Measurements from ENCODE around the gene SPRED3. TPM values are rescaled to one million over a fixed set of nuclear protein-coding genes. Genes with fewer than 3 reads are reported as not detected.

Gene SPRED3
- total RNA-seq, 1 experiment from 2014 or later = 5.6 TPM

GRCh38 chr19:38350883-38351282 lies 37.6 kb upstream of the SPRED3 start:
- no TSS peak for BruUV-seq (replicated peaks)
- no peak overlapping the region for H3K4me3 Mint-ChIP-seq (ENCODE audit: unreplicated experiment)
- intact Hi-C loops (cut with micrococcal nuclease) = no loop called here
- no peaks in the 10 kb centered on the region for H3K4me1 Mint-ChIP-seq (ENCODE audit: insufficient read depth, unreplicated experiment)
- H3K36me3 Mint-ChIP-seq (ENCODE audit: insufficient read depth, unreplicated experiment) = no peaks in the 10 kb centered on the region
- DNase-seq (ENCODE audit: unreplicated experiment) = no peak
- ChIA-PET CTCF (interaction anchor here (0.9 kb wide), 1 partner anchor 8 kb away, joined by 4 read pairs; no protein-coding TSS in a partner anchor), POLR2A (interaction anchor here (0.7 to 1.7 kb wide), 2 partner anchors 9 to 14 kb away, joined by 3 to 6 read pairs; no protein-coding TSS in a partner anchor)
- H3K27ac Mint-ChIP-seq (ENCODE audit: low read depth, unreplicated experiment) = no peak overlapping the region
- H3K27me3 Mint-ChIP-seq (ENCODE audit: insufficient read depth, unreplicated experiment) = peaks cover 3% of the 10 kb centered on the region
- H3K9me3 Mint-ChIP-seq (ENCODE audit: unreplicated experiment) = no peaks in the 10 kb centered on the region
- TF ChIP-seq CTCF (IDR thresholded peaks at IDR 0.05; ENCODE audit: unreplicated experiment) = no peak

GRCh38 chr19:38351865-38352395 lies 36.6 kb upstream of the SPRED3 start:
- H3K27me3 Mint-ChIP-seq (ENCODE audit: insufficient read depth, unreplicated experiment) = peaks cover 13% of the 10 kb centered on the region
- H3K36me3 Mint-ChIP-seq (ENCODE audit: insufficient read depth, unreplicated experiment) = no peaks in the 10 kb centered on the region
- no peaks in the 10 kb centered on the region for H3K4me1 Mint-ChIP-seq (ENCODE audit: insufficient read depth, unreplicated experiment)
- no peak overlapping the region for H3K4me3 Mint-ChIP-seq (ENCODE audit: unreplicated experiment)
- H3K9me3 Mint-ChIP-seq (ENCODE audit: unreplicated experiment) = no peaks in the 10 kb centered on the region
- BruUV-seq (replicated peaks) = no TSS peak
- intact Hi-C loops (cut with micrococcal nuclease) = loop anchor here (1.0 kb wide), 1 partner anchor 9 kb away; no protein-coding TSS in a partner anchor
- ChIA-PET POLR2A (interaction anchor here (0.7 to 1.7 kb wide), 3 partner anchors 8 to 51 kb away, joined by 3 to 6 read pairs (median 3); partner anchors contain the start of gene FAM98C), CTCF (interaction anchor here (0.6 to 1.1 kb wide), 2 partner anchors 9 to 10 kb away, joined by 3 to 6 read pairs; no protein-coding TSS in a partner anchor)
- no peak for TF ChIP-seq CTCF (IDR thresholded peaks at IDR 0.05; ENCODE audit: unreplicated experiment)
- no peak for DNase-seq (ENCODE audit: unreplicated experiment)
- H3K27ac Mint-ChIP-seq (ENCODE audit: low read depth, unreplicated experiment) = no peak overlapping the region

- Mint-ChIP-seq H3K27me3 (ENCODE audit: insufficient read depth, unreplicated experiment) (peaks cover 15% of the 10 kb centered on the region), H3K27ac (ENCODE audit: low read depth, unreplicated experiment) (no peak overlapping the region), H3K4me3 (ENCODE audit: unreplicated experiment) (no peak overlapping the region)
Observed at GRCh38 chr19:38352611-38353010, 35.9 kb upstream of the SPRED3 start.

More at GRCh38 chr19:38352611-38353010, 35.9 kb upstream of the SPRED3 start:
- no peak for DNase-seq (ENCODE audit: unreplicated experiment)
- CTCF ChIA-PET = no interaction called here
- H3K36me3 Mint-ChIP-seq (ENCODE audit: insufficient read depth, unreplicated experiment) = no peaks in the 10 kb centered on the region
- no TSS peak for BruUV-seq (replicated peaks)
- intact Hi-C loops (cut with micrococcal nuclease) = loop anchor here (1.0 kb wide), 1 partner anchor 9 kb away; no protein-coding TSS in a partner anchor
- no peak for TF ChIP-seq CTCF (IDR thresholded peaks at IDR 0.05; ENCODE audit: unreplicated experiment)
- POLR2A ChIA-PET = interaction anchor here (1.2 kb wide), 1 partner anchor 407 kb away, joined by 3 read pairs; no protein-coding TSS in a partner anchor
- H3K9me3 Mint-ChIP-seq (ENCODE audit: unreplicated experiment) = no peaks in the 10 kb centered on the region
- H3K4me1 Mint-ChIP-seq (ENCODE audit: insufficient read depth, unreplicated experiment) = no peaks in the 10 kb centered on the region

All from MCF 10A (cell line).